NCI-H1930 (cell line): ENCODE measurements around the gene CAMK1G.

ENCODE experiments used
- DNase-seq, 2 experiments: peaks; one replicate each; lab custom pipeline; 2025; lab: John Stamatoyannopoulos, UW

The CAMK1G gene

GRCh38 chr1:209600541-209600940 lies 17.0 kb downstream of the CAMK1G start:
- DNase-seq: no peak

GRCh38 chr1:209601809-209602657 lies 18.5 kb downstream of the CAMK1G start:
- DNase-seq: peak; percentile 2 to 8

GRCh38 chr1:209603877-209604276 lies 20.4 kb downstream of the CAMK1G start:
- DNase-seq: no peak

GRCh38 chr1:209607102-209607794 lies 23.7 kb downstream of the CAMK1G start:
- no peak for DNase-seq

GRCh38 chr1:209607795-209608178 lies 24.3 kb downstream of the CAMK1G start:
- no peak for DNase-seq

- no peak for DNase-seq
Measured at GRCh38 chr1:209609041-209609790, 25.7 kb downstream of the CAMK1G start.

- DNase-seq: no peak
Measured at GRCh38 chr1:209609791-209610630, 26.5 kb downstream of the CAMK1G start.

- DNase-seq: no peak
Measured at GRCh38 chr1:209610631-209610905, 27.1 kb downstream of the CAMK1G start.

GRCh38 chr1:209611771-209612570 lies 28.5 kb downstream of the CAMK1G start:
- no peak for DNase-seq

GRCh38 chr1:209612646-209613399 lies 29.3 kb downstream of the CAMK1G start:
- DNase-seq: no peak

- DNase-seq: no peak
Measured at GRCh38 chr1:209613400-209614150, 30.1 kb downstream of the CAMK1G start.

GRCh38 chr1:209614151-209614420 lies 30.6 kb downstream of the CAMK1G start:
- DNase-seq: no peak

- DNase-seq: no peak
Measured at GRCh38 chr1:209614906-209615305, 31.4 kb downstream of the CAMK1G start.

GRCh38 chr1:209616366-209617046 lies 33.0 kb downstream of the CAMK1G start:
- no peak for DNase-seq

GRCh38 chr1:209617047-209617673 lies 33.6 kb downstream of the CAMK1G start:
- no peak for DNase-seq

- DNase-seq: no peak
Measured at GRCh38 chr1:209617755-209618154, 34.2 kb downstream of the CAMK1G start.

- no peak for DNase-seq
Measured at GRCh38 chr1:209618291-209618690, 34.8 kb downstream of the CAMK1G start.

- no peak for DNase-seq
Measured at GRCh38 chr1:209618756-209619420, 35.4 kb downstream of the CAMK1G start.
